ENCODE data around the gene SARDH.
"Not testable (repeated sequence)": the region's sequence is repeated elsewhere in the genome, so short reads cannot be mapped to it uniquely, and the experiment has no call there.

Gene SARDH

DNA sequence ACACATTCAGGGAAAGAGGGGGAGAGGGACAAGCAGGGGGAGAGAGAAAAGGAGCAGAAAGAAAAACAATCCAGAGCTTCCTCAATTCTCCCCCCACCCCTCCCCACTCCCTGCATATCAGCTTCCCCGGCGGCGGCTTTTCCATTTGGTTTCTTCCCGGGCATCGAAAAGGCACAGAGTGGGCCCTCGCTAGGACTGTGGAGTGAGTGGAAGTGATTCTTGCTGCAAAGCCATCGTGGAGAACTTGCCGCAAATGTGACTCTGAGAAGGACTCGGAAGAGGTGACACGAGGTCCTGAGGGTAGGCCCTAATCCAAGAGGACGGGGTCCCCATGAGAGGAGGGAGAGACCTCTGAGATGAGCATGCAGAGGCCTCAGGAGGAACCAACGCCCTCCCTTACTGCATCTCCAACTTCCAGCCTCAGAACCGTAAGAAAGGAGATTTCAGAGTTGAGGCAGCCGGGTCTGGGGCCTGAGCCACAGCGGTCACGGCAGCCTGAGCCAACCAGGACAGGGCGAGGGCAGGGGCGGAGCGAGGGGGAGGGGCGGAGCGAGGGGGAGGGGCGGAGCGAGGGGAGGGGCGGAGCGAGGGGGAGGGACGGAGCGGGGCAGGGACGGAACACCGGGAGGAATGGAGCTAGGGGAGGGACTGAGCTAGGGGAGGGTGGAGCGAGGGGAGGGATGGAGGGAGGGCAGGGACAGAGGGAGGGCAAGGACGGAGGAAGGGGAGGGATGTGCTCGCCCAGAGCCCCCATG lies 21.2 kb upstream of the SARDH start:
- DNase-seq: no peak

- no peak for DNase-seq
These were observed 20.1 kb upstream of the SARDH start for GRCh38 chr9:133758228-133758627.

GRCh38 chr9:133754688-133755227 lies 16.6 kb upstream of the SARDH start:
- DNase-seq: no peak

- no peak for DNase-seq
These were observed 16.0 kb upstream of the SARDH start for GRCh38 chr9:133754187-133754586.

DNA sequence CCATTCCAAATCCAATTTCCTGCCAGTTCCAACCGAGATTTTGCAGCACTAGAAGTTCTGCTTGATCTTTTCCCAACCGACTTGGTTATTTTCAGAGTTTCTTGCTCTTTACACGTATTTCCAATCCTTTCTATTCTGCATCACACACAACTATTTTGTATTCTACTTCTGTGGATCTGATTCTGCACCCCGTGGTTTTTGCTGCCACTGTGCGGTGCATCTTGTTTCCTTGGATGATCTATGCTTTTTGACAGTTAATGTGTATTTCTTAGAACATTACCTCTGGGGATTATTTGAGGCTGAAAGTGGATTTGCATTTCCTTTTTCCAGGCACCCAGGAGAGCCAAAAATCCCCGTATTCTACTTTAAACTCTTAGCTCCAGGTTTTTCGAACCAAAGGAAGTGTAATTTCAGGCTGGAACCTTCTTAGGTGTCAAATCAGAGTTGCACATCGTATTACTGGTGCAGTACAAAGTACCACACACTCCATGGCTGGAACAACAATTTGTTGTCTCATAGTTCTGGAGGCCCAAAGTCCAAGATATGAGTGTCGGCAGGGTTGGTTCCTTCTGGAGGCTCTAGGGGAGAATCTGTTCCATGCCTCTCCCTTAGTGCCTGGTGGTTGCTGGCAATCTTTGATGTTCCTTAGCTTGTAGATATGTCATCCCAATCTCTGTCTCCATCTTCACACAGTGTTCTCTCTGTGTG lies 14.7 kb upstream of the SARDH start:
- no peak for DNase-seq

GRCh38 chr9:133750982-133751649 lies 13.0 kb upstream of the SARDH start:
- DNase-seq: no peak

DNA sequence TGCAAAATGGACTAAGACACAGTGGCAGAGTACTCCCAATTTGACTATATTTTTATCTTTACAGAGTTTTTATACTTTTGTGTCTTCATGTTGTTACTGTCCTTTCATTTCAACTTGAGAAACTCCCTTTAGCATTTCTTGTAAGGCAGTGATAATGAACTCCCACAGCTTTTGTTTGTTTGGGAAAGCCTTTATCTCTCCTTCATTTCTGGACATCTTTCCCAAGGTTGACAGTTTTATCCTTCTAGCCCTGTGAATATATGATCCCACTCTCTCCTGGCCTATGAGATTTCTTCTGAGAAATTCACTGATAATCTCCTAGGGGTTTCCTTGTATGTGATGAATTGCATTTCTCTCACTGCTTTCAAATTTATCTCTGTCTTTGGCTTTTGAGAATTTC lies 9.2 kb upstream of the SARDH start:
- DNase-seq: no peak

DNA sequence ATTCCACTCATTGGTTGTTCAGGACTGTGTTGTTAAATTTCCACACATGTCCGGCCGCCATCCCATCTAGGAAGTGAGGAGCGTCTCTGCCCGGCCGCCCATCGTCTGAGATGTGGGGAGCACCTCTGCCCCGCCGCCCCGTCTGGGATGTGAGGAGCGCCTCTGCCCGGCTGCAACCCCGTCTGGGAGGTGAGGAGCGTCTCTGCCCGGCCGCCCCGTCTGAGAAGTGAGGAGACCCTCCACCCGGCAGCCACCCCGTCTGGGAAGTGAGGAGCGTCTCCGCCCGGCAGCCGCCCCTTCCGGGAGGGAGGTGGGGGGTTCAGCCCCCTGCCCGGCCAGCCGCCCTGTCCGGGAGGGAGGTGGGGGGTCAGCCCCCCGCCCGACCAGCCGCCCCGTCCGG lies 6.4 kb upstream of the SARDH start:
- DNase-seq: not testable (repeated sequence)

DNA sequence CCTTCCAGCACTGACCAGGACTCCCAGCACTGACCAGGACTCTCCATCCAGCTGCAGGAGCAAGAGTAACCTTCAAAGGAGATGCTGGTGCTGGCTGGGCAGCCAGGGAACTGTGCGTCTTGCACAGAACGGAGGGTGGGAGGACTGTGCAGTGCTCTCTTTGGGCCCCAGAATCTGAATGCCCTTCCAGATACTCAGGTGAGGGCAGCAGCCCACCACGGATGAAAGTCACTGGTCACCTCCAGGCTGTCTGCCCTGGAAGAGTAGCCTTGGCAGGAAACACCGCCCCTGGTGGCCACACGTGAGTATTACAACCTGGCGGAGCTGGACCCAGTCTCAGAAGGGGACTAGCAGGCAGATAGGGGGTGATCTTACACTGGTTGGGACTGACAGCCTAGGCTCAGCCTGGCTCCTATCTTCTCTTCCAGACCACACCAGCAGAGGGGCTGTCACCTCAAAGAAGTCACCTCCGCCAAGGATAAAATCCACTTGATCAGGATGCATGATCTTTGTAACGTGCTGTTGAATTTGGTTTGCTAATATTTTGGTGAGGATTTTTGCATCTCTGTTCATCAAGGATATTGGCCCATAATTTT lies 4.8 kb upstream of the SARDH start:
- DNase-seq: peak; percentile 5 to 36

DNA sequence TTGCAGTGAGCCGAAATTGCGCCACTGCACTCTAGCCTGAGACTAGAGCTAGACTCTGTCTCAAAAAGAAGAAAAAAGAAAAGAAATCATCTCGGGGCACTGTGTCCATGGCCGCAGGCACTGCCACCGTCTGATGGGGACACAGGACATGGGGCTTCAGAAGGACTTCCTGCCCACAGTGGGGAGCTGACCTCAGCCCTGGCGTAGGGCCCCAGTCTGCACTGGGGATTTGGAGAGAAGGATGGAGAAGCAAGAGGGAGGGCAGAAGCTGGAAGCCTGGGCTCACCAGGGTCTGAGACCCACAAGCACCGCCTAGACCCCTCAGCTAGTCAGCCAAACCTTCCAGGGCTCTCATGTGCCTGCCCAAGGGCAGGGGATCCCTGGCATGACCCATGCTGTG lies 4.1 kb upstream of the SARDH start:
- no peak for DNase-seq

- DNase-seq: no peak
These were observed 3.6 kb upstream of the SARDH start for GRCh38 chr9:133741716-133742115.

DNA sequence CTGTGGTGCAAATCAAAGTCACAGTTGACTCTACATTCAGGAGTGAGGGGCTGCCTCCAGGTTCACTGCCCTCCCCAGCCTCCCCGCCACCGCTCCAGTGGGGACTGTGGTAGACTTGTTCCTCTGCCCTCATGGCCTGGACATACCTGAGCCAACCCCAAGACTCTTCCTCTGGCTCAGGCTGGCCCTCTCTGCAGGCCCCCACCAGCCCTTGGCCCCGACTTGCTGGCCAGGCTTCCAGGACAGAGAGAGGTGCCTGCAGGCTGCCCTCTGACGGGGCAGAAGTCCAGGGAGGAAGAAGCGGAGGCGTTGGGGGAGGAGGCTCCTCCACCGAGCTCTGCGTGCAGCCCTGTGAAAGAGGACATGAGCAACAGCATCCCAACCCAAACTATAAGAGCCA lies 2.8 kb upstream of the SARDH start:
- no peak for DNase-seq

GRCh38 chr9:133739408-133740280 lies 1.5 kb upstream of the SARDH start:
- DNase-seq: no peak

DNA sequence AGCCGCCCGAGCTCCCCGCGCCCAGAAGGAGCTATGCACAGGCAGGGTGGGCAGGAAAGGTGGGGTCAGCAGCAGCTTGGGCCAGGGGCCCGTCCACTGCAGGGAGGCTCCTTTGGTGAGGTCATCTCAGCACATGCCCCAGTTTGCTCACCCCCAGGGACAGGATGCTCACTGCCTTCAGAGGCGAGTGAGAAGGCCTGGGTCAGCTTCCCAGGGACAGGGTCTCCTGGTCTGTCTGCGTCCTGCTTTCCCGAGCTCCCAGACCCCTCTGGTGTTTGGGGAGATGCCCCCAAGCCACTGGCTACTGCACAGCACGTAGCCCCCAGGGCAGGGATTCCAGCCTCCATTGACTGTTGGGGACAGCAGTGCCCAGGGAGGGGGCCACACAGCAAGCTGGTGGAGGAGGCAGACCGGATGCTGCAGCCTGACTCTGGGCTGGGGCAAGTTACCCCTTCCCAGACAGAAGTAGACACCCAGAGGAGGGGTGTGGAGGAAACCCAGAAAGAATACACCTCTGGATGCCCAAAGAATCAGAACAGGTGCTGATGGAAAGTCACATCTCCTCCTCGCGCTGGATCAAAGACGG lies 581 bp upstream of the SARDH start:
- no peak for DNase-seq

DNA sequence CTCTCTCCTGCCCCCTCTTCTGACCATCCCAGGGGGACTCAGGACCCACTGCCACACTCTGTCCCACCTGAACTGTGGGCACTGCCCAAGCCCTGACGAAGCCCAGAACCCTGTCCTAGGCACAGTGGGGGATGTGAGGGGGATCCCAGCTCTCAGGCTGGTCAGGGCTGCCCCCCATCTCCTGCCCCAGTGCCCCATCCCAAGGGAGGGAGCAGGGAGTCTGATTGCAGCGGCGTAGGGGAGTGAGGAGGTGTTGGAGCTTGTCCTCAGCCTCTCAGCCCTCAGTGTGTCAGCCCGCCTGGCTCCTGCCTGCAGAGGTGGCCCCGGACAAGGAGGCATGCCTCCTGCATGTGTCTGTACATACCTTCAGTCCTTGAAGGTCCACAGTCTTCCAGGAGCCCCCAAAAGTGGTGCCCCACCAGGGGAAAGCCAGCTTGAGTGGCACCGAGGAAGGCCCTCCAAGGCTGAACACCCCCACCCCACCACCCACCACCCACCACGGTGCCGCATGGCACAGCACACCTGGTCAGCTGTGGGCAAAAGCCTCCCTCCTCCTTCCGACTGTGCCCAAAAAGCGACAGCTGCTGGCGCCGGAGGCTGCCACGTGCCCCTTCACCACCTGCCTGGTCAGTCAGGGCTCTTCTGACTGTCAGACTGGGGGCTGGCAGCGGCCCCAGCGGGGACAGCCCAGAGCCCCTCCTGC lies 930 bp downstream of the SARDH start:
- no peak for DNase-seq

GRCh38 chr9:133735931-133736330 lies 2.2 kb downstream of the SARDH start:
- DNase-seq: no peak

DNA sequence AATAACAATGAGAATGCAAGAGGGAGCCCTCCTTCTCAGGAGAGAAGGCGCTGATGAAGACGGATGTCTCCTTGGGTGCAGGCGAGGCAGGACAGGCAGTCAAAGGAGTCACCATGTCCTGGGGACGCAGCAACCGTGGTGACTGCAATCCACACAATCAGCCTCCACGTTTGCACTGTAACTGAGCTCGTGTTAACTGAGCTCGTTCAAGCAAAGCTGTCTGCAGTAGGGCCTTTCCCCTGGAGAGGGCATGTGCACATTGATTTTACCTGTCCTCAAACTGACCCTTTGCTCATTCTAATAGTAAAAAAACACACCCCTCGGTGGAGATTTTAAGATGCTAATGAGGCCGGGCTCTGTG lies 2.8 kb downstream of the SARDH start:
- DNase-seq: no peak

DNA sequence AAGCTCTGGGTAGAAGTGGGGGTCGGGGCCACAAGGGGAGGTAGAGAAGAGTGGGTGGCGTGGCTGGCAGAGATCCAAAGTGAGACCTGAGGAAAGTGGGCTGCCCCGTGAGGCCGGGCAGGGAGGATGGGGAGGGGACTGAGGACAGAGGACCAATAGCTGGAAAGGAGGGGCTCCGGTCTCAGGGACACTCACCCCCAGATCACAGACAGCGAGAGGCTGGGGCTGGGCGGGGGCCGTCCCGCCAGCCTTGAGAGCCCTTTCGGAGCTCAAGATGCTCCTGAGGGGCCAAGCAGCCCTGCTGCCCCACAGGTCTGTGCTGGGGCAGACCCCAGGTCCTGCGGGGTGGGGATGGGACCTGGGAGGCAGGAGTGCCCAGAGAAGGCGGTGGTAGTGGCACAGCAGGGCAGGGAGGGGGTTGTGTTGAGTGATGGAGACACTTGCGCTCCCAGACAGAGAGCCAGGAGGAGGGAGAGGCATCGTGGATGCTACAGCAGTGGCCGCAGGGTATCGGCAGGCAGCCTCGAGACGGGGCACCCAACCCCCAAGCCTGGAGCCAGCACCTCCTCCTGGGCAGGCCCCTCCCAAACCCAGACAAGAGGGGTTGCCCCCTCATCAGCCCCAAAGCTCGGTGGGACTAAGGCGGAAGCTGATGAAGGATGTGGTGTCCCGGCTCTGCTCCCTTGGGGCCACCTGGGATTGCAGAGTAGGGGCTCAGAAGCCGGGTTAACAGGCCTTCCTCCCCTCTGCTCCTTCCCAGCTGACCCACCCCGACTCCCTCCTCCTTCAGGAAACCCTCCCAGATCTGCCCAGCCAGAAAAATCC lies 3.4 kb downstream of the SARDH start:
- DNase-seq: no peak

DNA sequence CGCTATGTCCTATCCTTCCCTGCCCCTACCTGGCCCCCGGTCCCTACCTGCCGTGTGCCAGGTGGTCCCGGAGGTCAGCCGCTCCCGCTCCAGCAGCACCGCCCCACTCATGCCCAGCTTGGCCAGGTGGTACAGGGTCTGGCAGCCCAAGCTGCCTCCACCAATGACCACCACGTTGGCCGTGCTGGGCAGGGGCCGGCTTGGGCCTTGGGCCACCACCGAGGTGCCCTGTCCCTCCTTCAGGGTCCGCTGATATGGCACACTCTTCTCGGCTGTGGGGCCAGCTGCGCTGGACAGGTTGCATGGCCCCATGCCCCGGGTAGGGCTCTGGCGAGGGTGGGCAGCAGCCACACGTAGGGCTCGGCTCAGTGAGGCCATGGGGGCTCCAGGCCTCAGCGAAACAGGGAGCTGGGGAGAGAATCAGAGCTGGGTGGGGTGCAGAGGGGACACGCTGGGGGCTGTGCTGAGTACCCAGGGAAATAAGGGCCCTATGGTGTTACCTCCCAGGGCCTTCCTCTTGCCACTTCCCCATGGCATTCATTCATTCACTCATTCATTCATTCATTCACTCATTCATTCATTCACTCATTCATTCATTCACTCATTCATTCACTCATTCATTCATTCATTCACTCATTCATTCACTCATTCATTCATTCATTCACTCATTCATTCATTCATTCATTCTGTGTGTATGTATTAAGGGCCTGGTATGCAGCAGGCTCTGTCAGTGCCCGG lies 4.2 kb downstream of the SARDH start:
- DNase-seq: no peak

DNA sequence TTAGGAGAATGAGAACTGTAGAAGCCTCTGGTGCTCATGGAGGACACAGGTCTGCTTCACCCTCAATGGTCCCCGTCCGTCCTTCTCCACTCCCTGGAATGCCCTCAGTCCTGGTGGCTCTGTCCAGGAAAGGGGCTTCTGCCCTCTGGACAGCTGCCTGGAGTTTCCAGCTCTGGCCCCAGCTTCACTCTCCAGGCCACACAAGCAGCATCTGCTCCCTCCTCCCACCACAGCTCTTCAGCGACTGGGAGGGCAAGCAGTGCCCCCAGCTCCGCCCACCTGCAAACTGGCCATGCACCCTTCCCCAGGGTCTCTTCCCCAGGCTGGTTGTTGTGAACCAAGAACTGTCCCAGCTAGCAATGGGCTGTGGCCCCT lies 4.7 kb downstream of the SARDH start:
- no peak for DNase-seq

Data from NCI-H446 (cell line).